GM12891 (cell line): ENCODE data around the gene TRIM10.
"Not testable (repeated sequence)": the region's sequence is repeated elsewhere in the genome, so short reads cannot be mapped to it uniquely, and the experiment has no call there.

Experiments
- DNase-seq: peaks from one replicate; pipeline ENCODE4 v3.0.0; 2011; ENCODE audit warnings: low spot score; ENCODE audit not compliant: insufficient read length
- FAIRE-seq: peaks from 2 replicates; lab custom pipeline; 2011; peaks lifted over from hg19 to GRCh38; lab: Jason Lieb, UNC
- PAX5 ChIP-seq: IDR thresholded peaks from 2 replicates; pipeline ENCODE4 v1.6.1; 2011; ENCODE audit warnings: low read length, moderate library complexity, mild to moderate bottlenecking; ENCODE audit not compliant: insufficient read depth, severe bottlenecking
- POLR2A ChIP-seq: IDR thresholded peaks from 2 replicates; pipeline ENCODE4 v1.6.1; 2011; ENCODE audit warnings: low read depth, low read length, control low read depth
- POLR2AphosphoS5 ChIP-seq: IDR thresholded peaks from 2 replicates; pipeline ENCODE4 v1.6.1; 2011; ENCODE audit warnings: low read depth, low read length, control low read depth
- POU2F2 ChIP-seq: IDR thresholded peaks from 2 replicates; pipeline ENCODE4 v1.6.1; 2011; ENCODE audit warnings: low read depth, mild to moderate bottlenecking, control low read depth, low read length, moderate library complexity
- SPI1 ChIP-seq: IDR thresholded peaks from 2 replicates; pipeline ENCODE4 v1.6.1; 2011; ENCODE audit warnings: low read depth, low read length, control low read depth
- TAF1 ChIP-seq: IDR thresholded peaks from 2 replicates; pipeline ENCODE4 v1.6.1; 2011; ENCODE audit warnings: low read depth, low read length, control low read depth

The TRIM10 gene

DNA sequence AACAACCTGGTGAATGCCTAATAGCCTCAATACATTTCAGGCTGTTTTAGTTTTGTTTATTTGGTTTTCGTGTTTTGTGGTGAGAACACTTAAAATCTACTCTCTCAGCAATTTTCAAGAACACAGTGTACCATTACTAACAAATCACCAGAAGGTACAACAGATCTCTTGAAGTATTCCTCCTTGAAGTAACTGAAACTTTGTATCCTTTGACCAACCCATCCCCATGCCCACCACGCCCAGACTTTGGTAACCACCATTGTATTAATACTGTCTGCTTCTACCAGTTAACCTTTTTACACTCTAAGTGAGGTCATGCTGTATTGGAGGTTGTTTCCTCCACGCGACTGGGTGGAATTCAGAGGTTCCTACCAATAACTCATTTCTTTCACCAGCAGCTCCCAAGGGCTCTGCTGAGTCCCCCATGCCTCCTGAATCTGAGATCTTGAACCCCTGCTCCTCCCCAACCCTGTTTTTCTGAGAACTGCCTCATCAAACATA is 30.8 kb downstream of the TRIM10 start:
- no peak for DNase-seq
- TF ChIP-seq TAF1 (no peak), SPI1 (no peak), POLR2A (no peak), POLR2AphosphoS5 (no peak), PAX5 (no peak), POU2F2 (no peak)
- no peak for FAIRE-seq

DNA sequence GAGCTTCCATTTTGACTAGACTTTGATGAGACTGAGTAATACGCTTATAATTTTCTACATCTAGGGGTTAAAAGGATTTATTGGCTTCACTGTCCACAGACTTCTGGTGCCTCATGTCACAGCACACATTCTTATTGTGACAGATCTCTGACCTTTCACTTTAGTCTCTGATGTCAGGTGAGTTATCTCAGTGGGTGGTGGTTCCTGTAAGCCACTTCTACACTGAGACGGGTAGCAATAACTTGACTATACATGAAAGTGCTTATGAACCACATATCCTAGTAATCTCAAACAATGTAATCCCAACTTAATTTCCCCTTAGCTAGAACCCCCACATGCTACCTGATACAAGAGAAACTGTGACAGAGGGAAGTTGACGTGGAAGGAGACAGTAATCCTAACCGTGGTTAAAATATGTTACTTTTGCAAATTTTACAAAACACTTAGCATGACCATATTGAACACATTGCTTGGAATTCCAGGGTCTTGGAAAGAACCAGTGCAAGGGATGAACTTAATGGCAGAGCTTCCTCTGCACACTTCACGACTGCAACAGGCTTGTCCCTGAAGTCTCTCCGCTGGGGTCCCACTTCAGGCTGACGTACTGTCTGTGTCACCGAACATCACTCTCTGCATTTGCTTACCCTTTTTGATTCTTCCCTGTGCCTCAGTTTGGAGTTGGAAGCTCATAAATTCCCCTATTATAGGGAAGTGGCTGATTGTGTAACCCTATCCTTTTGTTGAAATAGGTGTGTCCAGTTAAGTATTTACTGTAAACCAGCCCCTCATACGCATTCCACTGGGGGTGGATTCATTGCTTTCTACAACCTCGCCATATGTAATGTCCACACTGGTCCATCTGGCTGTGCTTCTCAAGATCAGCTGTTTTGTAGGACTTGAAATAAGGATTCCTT is 31.5 kb downstream of the TRIM10 start:
- DNase-seq (no peak), FAIRE-seq (no peak)
- no peak for TF ChIP-seq POLR2AphosphoS5
- TF ChIP-seq PAX5: no peak
- TF ChIP-seq SPI1: no peak
- TF ChIP-seq POU2F2: no peak
- TF ChIP-seq TAF1: no peak
- TF ChIP-seq POLR2A: no peak

DNA sequence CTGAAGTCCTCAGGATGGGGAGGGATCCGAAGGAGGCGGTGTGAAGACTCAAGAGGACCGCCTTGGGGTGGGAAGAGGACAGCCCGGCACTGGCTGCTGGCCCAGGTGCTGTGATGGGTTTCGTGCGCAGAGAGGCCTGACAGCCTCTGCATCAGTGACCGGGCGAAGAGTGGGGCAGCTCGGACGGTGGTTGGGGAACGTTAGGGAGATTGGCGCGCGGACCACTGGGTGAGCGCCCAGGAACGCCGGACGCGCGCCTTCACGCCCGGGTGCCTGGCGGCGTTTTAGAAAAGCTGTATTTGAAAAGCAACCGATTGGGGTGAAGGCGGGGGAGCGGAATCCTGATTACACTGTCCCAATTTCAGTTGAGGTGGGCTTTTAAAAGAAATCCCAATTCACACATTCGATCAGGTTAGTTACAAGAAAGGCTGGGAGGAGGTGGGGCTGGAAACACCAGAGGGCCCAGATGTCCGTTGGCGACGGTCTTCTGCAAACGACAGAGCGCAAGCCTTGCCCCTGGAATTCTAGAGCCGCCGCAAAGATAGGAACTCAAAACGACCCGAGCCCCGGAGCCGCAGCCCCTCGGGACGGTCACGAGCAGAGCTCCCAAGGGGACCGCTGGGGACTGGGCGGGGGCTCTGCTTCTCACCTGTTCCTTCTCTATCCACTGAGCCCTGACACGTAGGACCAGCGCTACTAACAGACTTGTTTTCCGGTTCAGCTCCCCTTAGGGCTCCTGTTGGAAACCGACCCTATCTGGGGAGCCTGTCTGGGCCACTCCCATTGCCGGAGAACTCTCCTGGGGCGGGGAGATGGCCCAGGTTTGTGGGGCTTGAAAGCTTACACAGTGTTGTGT is 33.5 kb downstream of the TRIM10 start:
- DNase-seq: no peak
- no peak for FAIRE-seq
- no peak for TF ChIP-seq POLR2A
- no peak for TF ChIP-seq POLR2AphosphoS5
- TF ChIP-seq POU2F2: no peak
- no peak for TF ChIP-seq PAX5
- TF ChIP-seq SPI1: no peak
- no peak for TF ChIP-seq TAF1

DNA sequence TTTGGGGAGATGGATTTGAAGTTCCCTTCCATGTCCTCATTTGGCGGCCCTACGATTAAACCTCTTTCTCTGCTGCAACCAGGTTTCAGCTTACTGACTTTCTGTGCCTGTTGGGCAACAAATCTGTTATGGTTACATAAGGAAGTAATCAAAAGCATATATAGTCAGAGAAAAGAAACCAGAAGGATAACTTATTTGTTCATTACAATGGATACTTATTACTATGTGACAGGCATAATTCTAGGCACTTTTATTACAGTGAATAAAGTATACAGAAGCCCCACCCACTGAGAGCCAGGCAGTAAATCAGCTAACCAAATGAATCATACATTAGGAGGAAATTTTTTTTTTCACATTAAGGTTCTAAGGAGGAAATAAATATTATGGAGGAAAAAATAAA is 38.5 kb downstream of the TRIM10 start:
- FAIRE-seq: no peak
- TF ChIP-seq PAX5: no peak
- no peak for TF ChIP-seq POLR2A
- TF ChIP-seq POLR2AphosphoS5: no peak
- TF ChIP-seq POU2F2: no peak
- no peak for TF ChIP-seq SPI1
- no peak for TF ChIP-seq TAF1
- DNase-seq: no peak

DNA sequence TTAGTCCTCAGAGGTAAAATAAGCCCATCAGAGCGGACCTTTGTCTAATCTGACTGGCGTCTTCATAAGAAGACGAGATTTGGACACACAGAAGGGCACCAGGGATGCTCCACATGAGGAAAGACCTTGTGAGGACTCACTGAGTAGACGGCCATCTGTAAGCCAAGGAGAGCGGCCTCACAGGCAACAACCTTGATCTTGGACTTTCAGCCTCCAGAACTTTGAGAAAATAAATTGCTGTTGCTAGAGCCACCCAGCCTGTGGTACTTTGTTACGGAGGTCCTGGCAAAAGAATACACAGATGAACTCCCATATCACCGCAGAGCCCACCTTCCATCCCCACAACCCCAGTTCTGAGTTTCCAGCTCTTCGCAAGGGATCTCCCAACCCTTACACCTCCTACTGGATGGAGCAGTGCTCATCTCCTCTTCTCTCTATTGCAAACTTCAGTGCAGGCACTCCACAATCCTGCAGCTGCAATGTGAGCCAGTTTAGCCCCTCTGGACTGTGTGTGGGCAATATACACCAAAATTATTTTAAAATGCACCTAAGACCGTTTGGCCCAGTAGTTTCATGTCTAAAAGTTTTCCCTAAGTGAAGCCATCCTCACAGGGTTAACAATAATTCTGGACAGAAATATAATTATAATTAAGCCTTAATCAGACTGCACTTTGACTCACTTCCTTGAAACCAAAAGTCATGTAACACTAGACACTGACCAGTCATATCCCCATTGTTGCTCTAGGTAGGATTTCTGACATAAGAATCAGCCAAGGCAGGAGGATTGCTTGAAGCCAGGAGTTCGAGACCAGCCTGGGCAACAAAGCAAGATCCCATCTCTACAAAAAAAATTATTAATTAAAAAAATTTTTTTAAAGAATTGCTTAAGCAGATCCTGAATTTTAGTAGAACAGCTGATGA is 39.3 kb downstream of the TRIM10 start:
- DNase-seq: no peak
- TF ChIP-seq POLR2AphosphoS5 (no peak), TAF1 (no peak), POLR2A (no peak), POU2F2 (no peak), PAX5 (no peak), SPI1 (no peak)
- no peak for FAIRE-seq

DNA sequence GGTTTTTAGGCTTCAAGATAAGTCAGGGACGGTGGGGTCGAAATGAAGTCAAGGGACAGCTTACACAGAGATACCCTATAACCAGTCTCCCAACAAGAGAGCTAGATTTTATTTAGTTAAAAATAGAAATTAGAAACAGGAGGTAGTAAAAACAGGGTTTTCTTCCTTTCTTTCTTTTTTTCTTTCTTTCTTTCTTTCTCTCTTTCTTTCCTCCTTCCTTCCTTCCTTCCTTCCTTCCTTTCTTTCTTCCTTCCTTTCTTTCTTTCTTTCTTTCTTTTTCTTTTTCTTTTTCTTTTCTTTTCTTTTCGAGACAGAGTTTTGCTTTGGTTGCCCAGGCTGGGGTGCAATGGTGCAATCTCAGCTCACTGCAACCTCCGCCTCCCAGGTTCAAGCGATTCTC is 42.3 kb downstream of the TRIM10 start:
- not testable (repeated sequence) for FAIRE-seq, DNase-seq

DNA sequence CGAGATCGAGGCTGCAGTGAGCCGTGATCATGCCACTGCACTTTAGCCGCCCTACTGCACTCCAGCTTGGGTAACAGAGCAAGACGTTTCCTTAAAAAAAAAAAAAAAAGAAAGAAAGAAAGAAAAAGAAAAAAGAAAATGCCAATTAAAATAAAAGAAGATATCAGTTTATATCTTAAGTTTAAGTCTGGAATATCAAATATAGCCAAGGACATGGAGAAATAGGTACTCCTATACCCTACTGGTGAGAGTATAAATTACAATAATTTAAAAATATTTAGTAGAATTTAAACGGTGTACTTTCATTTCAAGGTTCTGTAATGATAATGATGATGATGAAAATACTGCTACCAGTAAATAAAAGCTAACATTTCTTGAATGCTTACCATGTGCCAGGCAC is 44.3 kb downstream of the TRIM10 start:
- no peak for FAIRE-seq
- no peak for DNase-seq
- no peak for TF ChIP-seq POU2F2
- TF ChIP-seq SPI1: no peak
- no peak for TF ChIP-seq TAF1
- TF ChIP-seq PAX5: no peak
- TF ChIP-seq POLR2AphosphoS5: no peak
- no peak for TF ChIP-seq POLR2A

DNA sequence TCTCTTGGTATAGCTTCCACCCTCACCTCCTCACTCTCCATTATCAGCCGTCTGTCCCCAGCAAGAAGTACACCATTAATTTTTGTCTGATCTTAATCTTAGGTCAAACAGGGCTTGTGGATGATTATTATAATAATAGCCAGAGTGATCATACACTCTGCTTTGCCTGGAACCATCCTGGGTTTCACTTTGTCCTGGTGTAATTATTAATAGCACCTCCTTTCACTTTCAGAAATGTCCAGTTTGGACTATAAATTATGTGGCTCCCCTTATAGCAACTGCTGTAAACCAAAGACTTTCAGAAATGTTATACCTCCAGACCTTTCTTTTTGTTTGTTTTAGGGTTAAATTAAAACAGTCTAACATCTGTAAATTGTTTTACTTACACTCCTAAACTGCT is 47.2 kb downstream of the TRIM10 start:
- TF ChIP-seq TAF1 (no peak), POLR2A (no peak), POU2F2 (no peak), POLR2AphosphoS5 (no peak), PAX5 (no peak), SPI1 (no peak)
- FAIRE-seq (no peak), DNase-seq (no peak)

DNA sequence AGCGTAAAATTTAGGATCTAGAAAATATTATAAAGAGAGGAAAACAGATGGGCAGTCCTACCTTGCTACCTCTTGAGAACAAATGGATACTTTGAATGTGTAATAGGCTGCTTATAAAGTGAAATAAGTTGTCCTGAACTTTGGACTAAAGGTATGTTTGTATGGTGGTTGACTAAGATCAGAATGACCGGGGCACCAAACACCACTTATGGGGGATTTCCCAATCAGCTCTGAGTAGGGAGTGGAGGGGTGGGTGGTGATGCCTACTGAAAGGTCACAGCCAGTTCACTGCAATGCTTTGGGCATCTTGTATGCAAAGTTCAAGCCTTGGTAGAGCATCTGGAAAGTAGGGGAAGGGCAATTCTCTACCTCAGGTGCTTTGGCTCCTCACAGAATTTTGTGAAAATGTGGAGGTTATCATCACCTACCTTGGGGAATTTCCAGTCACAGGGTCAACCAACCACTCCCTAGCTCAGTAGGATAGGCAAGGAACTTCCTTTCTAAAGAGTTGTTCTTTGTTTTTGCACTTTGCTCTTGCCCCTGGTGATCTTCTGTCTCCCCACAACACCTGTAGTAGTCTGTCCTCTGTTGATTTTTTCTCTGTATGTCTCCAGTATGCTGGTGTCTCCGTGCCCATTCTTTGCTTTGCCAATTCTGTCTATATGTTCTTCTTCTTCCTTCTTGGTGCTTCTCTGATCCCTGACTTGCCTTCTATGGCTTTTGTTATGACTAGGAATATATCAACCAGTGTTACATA is 47.8 kb downstream of the TRIM10 start, which contains the start of gene TRIM31:
TRIM31 (minus strand) TSS at position 88 of the 757 bp plus-strand sequence. CDS start 285 bp downstream, outside the sequence.
- DNase-seq: no peak
- no peak for TF ChIP-seq TAF1
- 0 out of 2 replicates have a peak, but pooled peaks have one; percentile 2 for TF ChIP-seq SPI1
- peak; percentile 74; the same call in 1 of the 2 replicates for TF ChIP-seq POU2F2
- TF ChIP-seq POLR2AphosphoS5: no peak
- peak; percentile 89 for FAIRE-seq
